Lower leg skin (tissue), 3 donors: Measurements from ENCODE around the gene DNTTIP2.
"Not testable (repeated sequence)": the region's sequence is repeated elsewhere in the genome, so short reads cannot be mapped to it uniquely, and the experiment has no call there.

Experiments
- POLR2A ChIP-seq, 2 donors: fragments of 450-650 bp; IDR thresholded peaks; one replicate each; pipeline ENCODE4 v1.6.1; 2016 to 2017; ENCODE audit warnings: antibody characterized with exemption in 2 of 2, mild to moderate bottlenecking in 1 of 2, moderate library complexity in 1 of 2
- TF ChIP-seq, protein P1 (sequence below), 3 donors: fragments of 450-650 bp; IDR thresholded peaks; one replicate each; pipeline ENCODE4 v1.5.1; 2016; ENCODE audit warnings: antibody characterized with exemption in 3 of 3, mild to moderate bottlenecking in 3 of 3, moderate library complexity in 2 of 3

DNA sequence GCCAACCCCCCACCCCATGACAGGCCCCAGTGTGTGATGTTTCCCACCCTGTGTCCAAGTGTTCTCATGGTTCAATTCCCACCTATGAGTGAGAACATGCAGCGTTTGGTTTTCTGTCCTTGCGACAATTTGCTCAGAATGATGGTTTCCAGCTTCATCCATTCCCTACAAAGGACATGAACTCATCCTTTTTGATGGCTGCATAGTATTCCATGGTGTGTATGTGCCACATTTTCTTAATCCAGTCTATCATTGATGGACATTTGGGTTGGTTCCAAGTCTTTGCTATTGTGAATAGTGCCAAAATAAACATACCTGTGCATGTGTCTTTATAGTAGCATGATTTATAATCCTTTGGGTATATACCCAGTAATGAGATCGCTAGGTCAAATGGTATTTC, 31.9 kb upstream of the DNTTIP2 start:
- TF ChIP-seq, protein P1, sequence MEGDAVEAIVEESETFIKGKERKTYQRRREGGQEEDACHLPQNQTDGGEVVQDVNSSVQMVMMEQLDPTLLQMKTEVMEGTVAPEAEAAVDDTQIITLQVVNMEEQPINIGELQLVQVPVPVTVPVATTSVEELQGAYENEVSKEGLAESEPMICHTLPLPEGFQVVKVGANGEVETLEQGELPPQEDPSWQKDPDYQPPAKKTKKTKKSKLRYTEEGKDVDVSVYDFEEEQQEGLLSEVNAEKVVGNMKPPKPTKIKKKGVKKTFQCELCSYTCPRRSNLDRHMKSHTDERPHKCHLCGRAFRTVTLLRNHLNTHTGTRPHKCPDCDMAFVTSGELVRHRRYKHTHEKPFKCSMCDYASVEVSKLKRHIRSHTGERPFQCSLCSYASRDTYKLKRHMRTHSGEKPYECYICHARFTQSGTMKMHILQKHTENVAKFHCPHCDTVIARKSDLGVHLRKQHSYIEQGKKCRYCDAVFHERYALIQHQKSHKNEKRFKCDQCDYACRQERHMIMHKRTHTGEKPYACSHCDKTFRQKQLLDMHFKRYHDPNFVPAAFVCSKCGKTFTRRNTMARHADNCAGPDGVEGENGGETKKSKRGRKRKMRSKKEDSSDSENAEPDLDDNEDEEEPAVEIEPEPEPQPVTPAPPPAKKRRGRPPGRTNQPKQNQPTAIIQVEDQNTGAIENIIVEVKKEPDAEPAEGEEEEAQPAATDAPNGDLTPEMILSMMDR (IDR thresholded peaks at IDR 0.05), result not testable (repeated sequence)
- not testable (repeated sequence) for TF ChIP-seq POLR2A (IDR thresholded peaks at IDR 0.05)
